Mesenchymal stem cell (in vitro differentiated cells and primary cell): ENCODE data around the gene EXOSC10.

Experiments
- DNase-seq: peaks from one replicate; pipeline ENCODE4 v3.0.0-alpha.2; 2013
- H2AFZ ChIP-seq: one replicate; pipeline ENCODE4 v1.6.1; 2013; ENCODE audit warnings: low read depth, mild to moderate bottlenecking, control low read depth, inconsistent platforms, low read length, moderate library complexity
- H2AK5ac ChIP-seq: 2 replicates; pipeline ENCODE4 v1.6.1; 2013; ENCODE audit warnings: low read length, moderate library complexity, mild to moderate bottlenecking, inconsistent platforms; ENCODE audit not compliant: severe bottlenecking
- H2BK120ac ChIP-seq: one replicate; pipeline ENCODE4 v1.6.1; 2013; ENCODE audit warnings: low read depth, mild to moderate bottlenecking, inconsistent platforms, low read length, moderate library complexity
- H2BK12ac ChIP-seq, 2 experiments: one replicate each; pipeline ENCODE4 v1.6.1; 2013; ENCODE audit warnings: inconsistent platforms in 2 of 2, low read length in 2 of 2, mild to moderate bottlenecking in 2 of 2, moderate library complexity in 2 of 2, control low read depth in 1 of 2
- H2BK15ac ChIP-seq: one replicate; pipeline ENCODE4 v1.6.1; 2013; ENCODE audit warnings: mild to moderate bottlenecking, low read depth, inconsistent platforms; ENCODE audit not compliant: poor library complexity, severe bottlenecking
- H2BK5ac ChIP-seq: 2 replicates; pipeline ENCODE4 v1.6.1; 2013; ENCODE audit warnings: low read depth, mild to moderate bottlenecking, low read length, control low read depth, inconsistent platforms; ENCODE audit not compliant: poor library complexity, severe bottlenecking
- H3K14ac ChIP-seq, 2 experiments: one replicate each; pipeline ENCODE4 v1.6.1; 2013; ENCODE audit warnings: inconsistent platforms in 2 of 2, low read length in 2 of 2, control low read depth in 1 of 2, mild to moderate bottlenecking in 1 of 2, moderate library complexity in 1 of 2
- H3K18ac ChIP-seq, 2 experiments: one replicate each; pipeline ENCODE4 v1.6.1; 2013; ENCODE audit warnings: inconsistent platforms in 2 of 2, low read length in 2 of 2, control low read depth in 1 of 2, low read depth in 1 of 2, mild to moderate bottlenecking in 1 of 2
- H3K23ac ChIP-seq, 2 experiments: one replicate each; pipeline ENCODE4 v1.6.1; 2013; ENCODE audit warnings: inconsistent platforms in 2 of 2, low read length in 2 of 2, mild to moderate bottlenecking in 2 of 2, moderate library complexity in 2 of 2, control low read depth in 1 of 2
- H3K27ac ChIP-seq: 2 replicates; pipeline ENCODE4 v1.5.1; 2013; ENCODE audit warnings: mild to moderate bottlenecking, moderate library complexity, low read length, control low read depth, inconsistent platforms; ENCODE audit not compliant: poor library complexity, severe bottlenecking
- H3K27me3 ChIP-seq, 2 experiments: 2 replicates each; pipeline versions ENCODE4 v1.6.1 to v1.7.0; 2013; ENCODE audit warnings: low read length in 2 of 2, mild to moderate bottlenecking in 2 of 2, moderate library complexity in 2 of 2, control low read depth in 1 of 2, inconsistent platforms in 1 of 2; ENCODE audit not compliant: control insufficient read depth in 1 of 2, insufficient read depth in 1 of 2
- H3K36me3 ChIP-seq, 2 experiments: 2 replicates each; pipeline versions ENCODE4 v1.6.1 to v1.7.0; 2013; ENCODE audit warnings: low read length in 2 of 2, control low read depth in 1 of 2, inconsistent platforms in 1 of 2, low read depth in 1 of 2, mild to moderate bottlenecking in 1 of 2; ENCODE audit not compliant: insufficient read depth in 2 of 2, control insufficient read depth in 1 of 2
- H3K4ac ChIP-seq, 2 experiments: one replicate each; pipeline ENCODE4 v1.6.1; 2013; ENCODE audit warnings: inconsistent platforms in 2 of 2, low read length in 2 of 2, mild to moderate bottlenecking in 2 of 2, moderate library complexity in 2 of 2, control low read depth in 1 of 2, low read depth in 1 of 2
- H3K4me1 ChIP-seq: 2 replicates; pipeline ENCODE4 v1.6.1; 2013; ENCODE audit warnings: low read depth, low read length, control low read depth; ENCODE audit not compliant: control insufficient read depth, insufficient read depth
- H3K4me2 ChIP-seq: 2 replicates; pipeline ENCODE4 v1.6.1; 2013; ENCODE audit warnings: low read length, mild to moderate bottlenecking, inconsistent platforms; ENCODE audit not compliant: poor library complexity, severe bottlenecking
- H3K4me3 ChIP-seq, 2 experiments: 2 replicates each; pipeline versions ENCODE4 v1.5.1 to v1.7.0; 2013; ENCODE audit warnings: low read length in 2 of 2, mild to moderate bottlenecking in 2 of 2, control low read depth in 1 of 2, low read depth in 1 of 2; ENCODE audit not compliant: insufficient read depth in 1 of 2
- H3K79me1 ChIP-seq: replicated peaks from 2 replicates; pipeline ENCODE4 v1.6.1; 2013; ENCODE audit warnings: mild to moderate bottlenecking, control low read depth, low read length, inconsistent platforms; ENCODE audit not compliant: poor library complexity, severe bottlenecking
- H3K9ac ChIP-seq: 2 replicates; pipeline ENCODE4 v1.7.0; 2013; ENCODE audit warnings: mild to moderate bottlenecking, low read length, moderate library complexity
- H3K9me3 ChIP-seq: 2 replicates; pipeline ENCODE4 v1.7.0; 2013; ENCODE audit warnings: mild to moderate bottlenecking, low read length; ENCODE audit not compliant: control insufficient read depth
- H4K8ac ChIP-seq: one replicate; pipeline ENCODE4 v1.6.1; 2013; ENCODE audit warnings: inconsistent platforms, mild to moderate bottlenecking, low read length, moderate library complexity
- H4K91ac ChIP-seq: one replicate; pipeline ENCODE4 v1.6.1; 2013; ENCODE audit warnings: mild to moderate bottlenecking, low read length, inconsistent platforms
- WGBS: methylation state at CpG from one replicate; pipeline ENCODE4 v1.1.7; 2013; ENCODE audit warnings: mixed read lengths; 5-methylcytosine and 5-hydroxymethylcytosine counted together

Gene EXOSC10

GRCh38 chr1:11031624-11032262 is 67.9 kb downstream of the EXOSC10 start:
- no peak overlapping the region for H3K18ac ChIP-seq

DNA sequence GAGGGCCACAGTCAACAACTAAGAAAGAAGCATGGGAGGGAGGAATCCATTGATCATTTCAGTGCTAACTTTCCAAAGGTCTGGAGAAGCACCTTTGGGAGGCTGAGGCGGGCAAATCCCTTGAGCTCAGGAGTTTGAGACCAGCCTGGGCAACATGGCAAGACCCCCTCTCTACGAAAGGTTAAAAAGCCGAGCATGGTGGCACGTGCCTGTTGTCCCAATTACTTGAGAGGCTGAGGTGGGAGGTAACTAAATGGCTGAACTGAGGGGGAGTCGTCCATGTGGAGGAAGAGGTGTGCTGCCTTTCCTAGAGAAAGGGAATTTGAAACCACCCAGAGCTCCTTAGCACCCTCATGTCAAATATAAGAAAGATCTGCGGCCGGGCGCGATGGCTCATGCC is 68.8 kb downstream of the EXOSC10 start:
- Histone ChIP-seq H3K23ac (no peak overlapping the region), H4K8ac (no peak overlapping the region), H3K36me3 (peaks cover 16 to 40% of the 10 kb centered on the region in 2 experiments), H4K91ac (no peak overlapping the region), H3K4ac (no peak overlapping the region), H3K27ac (no peak overlapping the region), H2BK12ac (no peak overlapping the region), H3K4me3 (no peak overlapping the region), H3K14ac (no peak overlapping the region), H2BK15ac (no peak overlapping the region), H3K4me2 (no peak overlapping the region), H3K79me1 (no peaks in the 10 kb centered on the region), H3K18ac (no peak overlapping the region), H3K4me1 (no peaks in the 10 kb centered on the region), H2BK120ac (no peak overlapping the region), H3K27me3 (no peaks in the 10 kb centered on the region), H3K9me3 (no peaks in the 10 kb centered on the region), H2AK5ac (no peak overlapping the region), H2AFZ (no peak overlapping the region), H3K9ac (no peak overlapping the region), H2BK5ac (no peak overlapping the region)
- DNase-seq: no peak
- 97% methylated on average over 9 of the region's 9 CpGs for WGBS

More at GRCh38 chr1:11031624-11032262, 67.9 kb downstream of the EXOSC10 start:
- Histone ChIP-seq H3K4me3 (no peak overlapping the region), H3K79me1 (no peaks in the 10 kb centered on the region), H3K4me2 (no peak overlapping the region), H2AFZ (no peak overlapping the region), H3K9me3 (no peaks in the 10 kb centered on the region), H3K9ac (no peak overlapping the region), H4K8ac (no peak overlapping the region), H4K91ac (no peak overlapping the region), H3K27me3 (peaks cover 0 to 3% of the 10 kb centered on the region in 2 experiments), H3K14ac (no peak overlapping the region), H3K36me3 (peaks cover 13 to 31% of the 10 kb centered on the region in 2 experiments), H2BK12ac (no peak overlapping the region), H2BK120ac (no peak overlapping the region), H2BK15ac (no peak overlapping the region), H2BK5ac (no peak overlapping the region), H3K23ac (no peak overlapping the region), H3K4ac (no peak overlapping the region), H3K27ac (no peak overlapping the region), H2AK5ac (no peak overlapping the region), H3K4me1 (no peaks in the 10 kb centered on the region)
- no peak for DNase-seq
- 100% methylated on average over 6 of the region's 10 CpGs for WGBS

GRCh38 chr1:11028018-11028417 is 71.7 kb downstream of the EXOSC10 start:
- H2AK5ac ChIP-seq: no peak overlapping the region
- H4K91ac ChIP-seq: no peak overlapping the region
- H2AFZ ChIP-seq: no peak overlapping the region
- H3K14ac ChIP-seq: no peak overlapping the region
- H2BK5ac ChIP-seq: no peak overlapping the region
- H3K18ac ChIP-seq: no peak overlapping the region
- no peak overlapping the region for H3K9ac ChIP-seq
- no peak overlapping the region for H3K23ac ChIP-seq
- no peak overlapping the region for H2BK15ac ChIP-seq
- no peaks in the 10 kb centered on the region for H3K4me1 ChIP-seq
- no peak overlapping the region for H4K8ac ChIP-seq
- H3K27me3 ChIP-seq: no peaks in the 10 kb centered on the region
- H3K36me3 ChIP-seq: peaks cover 19 to 69% of the 10 kb centered on the region in 2 experiments
- no peak overlapping the region for H3K4ac ChIP-seq
- peaks cover 1% of the 10 kb centered on the region for H3K79me1 ChIP-seq
- no peak overlapping the region for H3K27ac ChIP-seq
- no peak for DNase-seq
- H3K9me3 ChIP-seq: no peaks in the 10 kb centered on the region
- H3K4me3 ChIP-seq: no peak overlapping the region
- H2BK120ac ChIP-seq: no peak overlapping the region
- H2BK12ac ChIP-seq: no peak overlapping the region
- WGBS: 100% methylated on average over 3 of the region's 3 CpGs
- H3K4me2 ChIP-seq: no peak overlapping the region

DNA sequence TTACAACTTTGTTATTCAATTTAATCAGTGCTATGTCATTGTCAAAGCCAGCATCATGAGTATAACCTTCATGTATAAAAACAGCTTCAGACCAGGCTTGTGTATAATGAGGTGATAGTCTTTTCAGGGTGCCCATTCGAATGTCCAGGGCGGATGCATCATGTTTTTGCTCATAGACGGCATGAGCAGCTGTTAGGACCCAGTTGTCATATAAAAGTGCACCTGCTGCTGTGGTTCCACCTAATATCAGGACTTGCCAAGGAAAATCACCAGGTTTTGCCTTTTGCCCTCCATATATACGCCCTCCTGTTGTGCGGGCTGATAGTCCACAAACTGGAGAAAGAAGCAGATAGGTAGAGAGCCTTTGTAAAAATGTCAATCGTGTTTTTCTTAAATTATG is 72.4 kb downstream of the EXOSC10 start:
- H3K27me3 ChIP-seq: no peaks in the 10 kb centered on the region
- peaks cover 21 to 75% of the 10 kb centered on the region in 2 experiments for H3K36me3 ChIP-seq
- H3K4me3 ChIP-seq: no peak overlapping the region
- no peak overlapping the region for H4K8ac ChIP-seq
- no peaks in the 10 kb centered on the region for H3K4me1 ChIP-seq
- no peak for DNase-seq
- peaks cover 1% of the 10 kb centered on the region for H3K79me1 ChIP-seq
- H2BK5ac ChIP-seq: no peak overlapping the region
- H3K4ac ChIP-seq: no peak overlapping the region
- H2BK12ac ChIP-seq: no peak overlapping the region
- H2AFZ ChIP-seq: no peak overlapping the region
- H2BK15ac ChIP-seq: no peak overlapping the region
- H4K91ac ChIP-seq: no peak overlapping the region
- H3K27ac ChIP-seq: no peak overlapping the region
- 81% methylated on average over 6 of the region's 6 CpGs for WGBS
- H2BK120ac ChIP-seq: no peak overlapping the region
- no peak overlapping the region for H3K4me2 ChIP-seq
- H3K14ac ChIP-seq: peak overlapping the region in 1 of 2 experiments; percentile 1
- H2AK5ac ChIP-seq: no peak overlapping the region
- no peak overlapping the region for H3K18ac ChIP-seq
- no peak overlapping the region for H3K9ac ChIP-seq
- H3K9me3 ChIP-seq: no peaks in the 10 kb centered on the region
- H3K23ac ChIP-seq: no peak overlapping the region
